Stimulated activated CD4-positive, alpha-beta T cell treated with anti-CD3 and anti-CD28 coated beads, TNF-alpha, amount 100 ng/mL, for 4 hours (primary cell): ENCODE results near the gene SIRT3.
"Not testable (repeated sequence)": the region's sequence is repeated elsewhere in the genome, so short reads cannot be mapped to it uniquely, and the experiment has no call there.

Source experiments
- DNase-seq, 3 experiments: peaks; one replicate each; pipeline ENCODE4 v3.0.0-alpha.2; 2020; ENCODE audit warnings: low read depth in 3 of 3

Gene SIRT3

GRCh38 chr11:203056-203944 is 32.8 kb downstream of the SIRT3 start:
- DNase-seq, result no peak

- DNase-seq, result no peak
Measured at GRCh38 chr11:202490-202889, 33.7 kb downstream of the SIRT3 start.

GRCh38 chr11:201966-202365 is 34.2 kb downstream of the SIRT3 start:
- no peak for DNase-seq

GRCh38 chr11:200224-201003 is 35.7 kb downstream of the SIRT3 start:
- no peak for DNase-seq

GRCh38 chr11:199782-200181 is 36.4 kb downstream of the SIRT3 start:
- no peak for DNase-seq

GRCh38 chr11:199004-199581 is 37.0 kb downstream of the SIRT3 start:
- no peak for DNase-seq

- DNase-seq, result no peak
Measured at GRCh38 chr11:198236-198806, 37.8 kb downstream of the SIRT3 start.

- DNase-seq, result no peak
Measured at GRCh38 chr11:197741-198235, 38.4 kb downstream of the SIRT3 start.

GRCh38 chr11:196786-197731 is 39.1 kb downstream of the SIRT3 start:
- DNase-seq, result no peak

GRCh38 chr11:193481-193880 is 42.7 kb downstream of the SIRT3 start:
- not testable (repeated sequence) for DNase-seq

- DNase-seq, result not testable (repeated sequence)
Measured at GRCh38 chr11:192674-193128, 43.4 kb downstream of the SIRT3 start, which contains the start of gene SCGB1C1. Gene SCGB1C1, plus strand, starts transcription at chr11:193078. Its CDS starts 22 bp downstream, at chr11:193100.

- not testable (repeated sequence) for DNase-seq
Measured at GRCh38 chr11:191490-192478, 44.4 kb downstream of the SIRT3 start.

- not testable (repeated sequence) for DNase-seq
Measured at GRCh38 chr11:190546-190945, 45.6 kb downstream of the SIRT3 start.

- not testable (repeated sequence) for DNase-seq
Measured at GRCh38 chr11:189843-190311, 46.3 kb downstream of the SIRT3 start.

GRCh38 chr11:189200-189783 is 46.9 kb downstream of the SIRT3 start:
- DNase-seq, result not testable (repeated sequence)

GRCh38 chr11:180242-180641 is 55.9 kb downstream of the SIRT3 start:
- not testable (repeated sequence) for DNase-seq
